ENCODE data around the gene ATP6V1C2. TPM values are rescaled to one million over a fixed set of nuclear protein-coding genes. Genes with fewer than 3 reads are reported as not detected.
A peak's percentile ranks its signal among the peaks of the same experiment; 100 is the strongest.
"Not testable (repeated sequence)": the region's sequence is repeated elsewhere in the genome, so short reads cannot be mapped to it uniquely, and the experiment has no call there.

ATP6V1C2 gene
- total and polyA plus RNA-seq, 2 donors: 0.57 to 10.6 TPM

GRCh38 chr2:10795508-10796046 lies 74.1 kb downstream of the ATP6V1C2 start:
- WGBS: 84% methylated on average over 7 of the region's 7 CpGs
- no peaks in the 10 kb centered on the region for H3K27me3 ChIP-seq (ENCODE audit: control insufficient read depth in 2 of 2, insufficient read depth in 1 of 2, low read length in 1 of 2)
- no peak overlapping the region for H3K27ac ChIP-seq (ENCODE audit: low read depth in 1 of 2, low read length in 1 of 2)
- H3K4me1 ChIP-seq (ENCODE audit: control insufficient read depth in 2 of 2, insufficient read depth in 2 of 2, low read length in 2 of 2): no peaks in the 10 kb centered on the region
- H3K9me3 ChIP-seq (ENCODE audit: control insufficient read depth in 2 of 2, insufficient read depth in 1 of 2, low read length in 1 of 2): peaks cover 0 to 1% of the 10 kb centered on the region in 2 donors
- H3K4me3 ChIP-seq (ENCODE audit: low read length in 2 of 2): no peak overlapping the region
- H3K36me3 ChIP-seq (ENCODE audit: control insufficient read depth in 2 of 2, insufficient read depth in 2 of 2, low read length in 1 of 2): peaks cover 43 to 78% of the 10 kb centered on the region in 2 donors
- no peak for DNase-seq (ENCODE audit: low read depth in 6 of 9, low spot score in 9 of 9)

DNA sequence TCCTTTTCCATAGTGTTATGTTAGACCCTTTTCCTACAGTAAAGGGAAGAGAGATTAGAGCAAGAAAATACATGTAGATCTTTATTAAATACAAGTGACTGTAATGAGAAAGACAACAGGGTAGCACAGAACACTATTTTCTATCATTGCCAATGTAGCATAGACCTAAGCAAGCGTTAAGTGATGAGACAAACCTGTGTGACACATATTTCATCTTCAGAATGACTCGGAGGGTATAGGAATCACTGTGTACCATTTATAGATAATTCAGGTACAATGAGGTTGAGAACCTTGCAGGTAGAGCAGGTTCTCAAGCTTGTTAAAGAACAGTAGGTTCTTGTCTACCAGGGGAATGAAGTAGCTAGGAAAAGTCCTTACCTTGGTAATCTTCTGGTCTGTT lies 75.3 kb downstream of the ATP6V1C2 start:
- DNase-seq (ENCODE audit: low read depth in 6 of 9, low spot score in 9 of 9): no peak
- no peaks in the 10 kb centered on the region for H3K4me1 ChIP-seq (ENCODE audit: control insufficient read depth in 2 of 2, insufficient read depth in 2 of 2, low read length in 2 of 2)
- peaks cover 44 to 78% of the 10 kb centered on the region in 2 donors for H3K36me3 ChIP-seq (ENCODE audit: control insufficient read depth in 2 of 2, insufficient read depth in 2 of 2, low read length in 1 of 2)
- no peak overlapping the region for H3K27ac ChIP-seq (ENCODE audit: low read depth in 1 of 2, low read length in 1 of 2)
- no peaks in the 10 kb centered on the region for H3K27me3 ChIP-seq (ENCODE audit: control insufficient read depth in 2 of 2, insufficient read depth in 1 of 2, low read length in 1 of 2)
- WGBS: 96% methylated on average over 2 of the region's 2 CpGs
- no peak overlapping the region for H3K4me3 ChIP-seq (ENCODE audit: low read length in 2 of 2)
- peaks cover 0 to 1% of the 10 kb centered on the region in 2 donors for H3K9me3 ChIP-seq (ENCODE audit: control insufficient read depth in 2 of 2, insufficient read depth in 1 of 2, low read length in 1 of 2)

DNA sequence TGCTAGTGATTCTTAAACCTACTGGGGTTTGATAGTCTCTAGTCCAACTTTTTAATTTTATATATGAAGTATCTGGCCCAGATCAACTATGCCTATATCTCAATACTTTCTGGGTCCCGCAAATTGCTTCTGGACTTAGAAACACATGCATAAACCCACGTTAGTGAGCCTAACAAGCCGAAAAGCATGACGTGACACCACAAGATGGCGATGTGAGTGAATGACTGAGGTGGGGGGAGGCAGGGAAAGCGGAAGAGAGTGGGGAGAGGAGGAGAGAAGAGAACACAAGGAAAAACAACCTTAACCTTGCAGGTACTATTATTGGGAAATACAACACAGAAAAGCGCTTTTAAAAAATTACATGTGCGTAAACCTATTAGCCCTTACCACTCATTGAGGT lies 77.4 kb downstream of the ATP6V1C2 start:
- DNase-seq (ENCODE audit: low read depth in 6 of 9, low spot score in 9 of 9): no peak
- no peak overlapping the region for H3K4me3 ChIP-seq (ENCODE audit: low read length in 2 of 2)
- H3K9me3 ChIP-seq (ENCODE audit: control insufficient read depth in 2 of 2, insufficient read depth in 1 of 2, low read length in 1 of 2): no peaks in the 10 kb centered on the region
- WGBS: 97% methylated on average over 8 of the region's 8 CpGs
- no peaks in the 10 kb centered on the region for H3K4me1 ChIP-seq (ENCODE audit: control insufficient read depth in 2 of 2, insufficient read depth in 2 of 2, low read length in 2 of 2)
- H3K36me3 ChIP-seq (ENCODE audit: control insufficient read depth in 2 of 2, insufficient read depth in 2 of 2, low read length in 1 of 2): peaks cover 35 to 62% of the 10 kb centered on the region in 2 donors
- no peak overlapping the region for H3K27ac ChIP-seq (ENCODE audit: low read depth in 1 of 2, low read length in 1 of 2)
- H3K27me3 ChIP-seq (ENCODE audit: control insufficient read depth in 2 of 2, insufficient read depth in 1 of 2, low read length in 1 of 2): no peaks in the 10 kb centered on the region

DNA sequence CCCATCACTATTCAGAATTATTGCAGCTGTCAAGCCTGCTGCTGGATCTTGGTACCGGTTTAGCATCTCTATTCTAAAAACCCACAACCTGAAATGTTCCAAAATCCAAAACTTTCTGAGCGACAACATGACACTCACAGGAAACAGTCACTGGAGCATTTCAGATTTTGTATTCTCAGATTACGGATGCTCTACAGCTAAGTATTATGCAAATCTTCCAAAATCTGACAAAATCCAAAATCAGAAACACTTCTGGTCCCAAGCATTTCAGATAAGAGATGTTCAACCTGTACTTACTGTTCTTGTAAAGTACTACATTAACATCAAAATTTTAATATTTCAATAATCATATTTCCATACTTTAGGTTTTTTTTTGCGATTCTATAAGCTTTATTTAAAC lies 78.7 kb downstream of the ATP6V1C2 start:
- DNase-seq (ENCODE audit: low read depth in 6 of 9, low spot score in 9 of 9): no peak
- no peak overlapping the region for H3K27ac ChIP-seq (ENCODE audit: low read depth in 1 of 2, low read length in 1 of 2)
- no peaks in the 10 kb centered on the region for H3K4me1 ChIP-seq (ENCODE audit: control insufficient read depth in 2 of 2, insufficient read depth in 2 of 2, low read length in 2 of 2)
- H3K4me3 ChIP-seq (ENCODE audit: low read length in 2 of 2): no peak overlapping the region
- no peaks in the 10 kb centered on the region for H3K9me3 ChIP-seq (ENCODE audit: control insufficient read depth in 2 of 2, insufficient read depth in 1 of 2, low read length in 1 of 2)
- H3K36me3 ChIP-seq (ENCODE audit: control insufficient read depth in 2 of 2, insufficient read depth in 2 of 2, low read length in 1 of 2): peaks cover 30 to 54% of the 10 kb centered on the region in 2 donors
- 96% methylated on average over 4 of the region's 4 CpGs for WGBS
- H3K27me3 ChIP-seq (ENCODE audit: control insufficient read depth in 2 of 2, insufficient read depth in 1 of 2, low read length in 1 of 2): no peaks in the 10 kb centered on the region

DNA sequence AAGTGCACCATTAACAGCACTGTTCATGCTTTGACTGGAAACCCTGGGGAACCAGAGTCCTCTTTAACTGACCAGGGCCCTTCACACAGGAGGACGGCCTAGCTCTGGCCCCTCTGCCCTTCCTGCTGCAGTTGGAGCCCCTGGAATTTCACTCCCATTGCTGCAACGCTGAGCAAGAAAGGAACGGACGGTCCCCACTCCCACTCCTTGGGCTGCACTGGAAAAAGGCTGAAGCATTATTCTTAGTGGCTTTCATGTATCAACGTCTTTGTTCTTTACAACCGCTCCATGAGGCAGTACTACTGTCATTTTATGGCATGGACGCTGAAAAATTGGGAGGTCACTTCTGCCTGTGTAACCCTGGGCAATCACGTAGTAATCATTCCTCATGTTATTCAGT lies 81.2 kb downstream of the ATP6V1C2 start:
- no peaks in the 10 kb centered on the region for H3K27me3 ChIP-seq (ENCODE audit: control insufficient read depth in 2 of 2, insufficient read depth in 1 of 2, low read length in 1 of 2)
- no peak overlapping the region for H3K4me3 ChIP-seq (ENCODE audit: low read length in 2 of 2)
- H3K4me1 ChIP-seq (ENCODE audit: control insufficient read depth in 2 of 2, insufficient read depth in 2 of 2, low read length in 2 of 2): no peaks in the 10 kb centered on the region
- H3K27ac ChIP-seq (ENCODE audit: low read depth in 1 of 2, low read length in 1 of 2): no peak overlapping the region
- no peaks in the 10 kb centered on the region for H3K9me3 ChIP-seq (ENCODE audit: control insufficient read depth in 2 of 2, insufficient read depth in 1 of 2, low read length in 1 of 2)
- 96% methylated on average over 8 of the region's 8 CpGs for WGBS
- H3K36me3 ChIP-seq (ENCODE audit: control insufficient read depth in 2 of 2, insufficient read depth in 2 of 2, low read length in 1 of 2): peaks cover 15 to 33% of the 10 kb centered on the region in 2 donors
- DNase-seq (ENCODE audit: low read depth in 6 of 9, low spot score in 9 of 9): no peak

DNA sequence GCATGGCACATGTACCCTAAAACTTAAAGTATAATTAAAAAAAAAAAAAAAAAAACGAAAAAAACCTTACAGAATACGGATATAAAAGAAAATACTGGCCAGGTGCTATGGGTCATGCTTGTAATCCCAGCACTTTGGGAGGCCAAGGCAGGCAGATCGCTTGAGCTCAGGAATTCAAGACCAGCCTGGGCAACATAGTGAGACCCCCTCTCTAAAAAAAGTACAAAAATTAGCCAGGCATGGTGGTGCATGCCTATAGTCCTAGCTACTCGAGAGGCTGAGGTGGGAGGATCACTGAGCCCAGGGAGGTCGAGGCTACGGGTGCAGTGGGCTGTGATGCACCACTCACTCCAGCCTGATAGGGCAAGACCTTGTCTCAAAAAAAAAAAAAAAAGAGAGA lies 84.6 kb downstream of the ATP6V1C2 start:
- 95% methylated on average over 6 of the region's 6 CpGs for WGBS
- not testable (repeated sequence) for H3K9me3 ChIP-seq (ENCODE audit: control insufficient read depth in 2 of 2, insufficient read depth in 1 of 2, low read length in 1 of 2); H3K27me3 ChIP-seq (ENCODE audit: control insufficient read depth in 2 of 2, insufficient read depth in 1 of 2, low read length in 1 of 2); DNase-seq (ENCODE audit: low read depth in 6 of 9, low spot score in 9 of 9); H3K4me3 ChIP-seq (ENCODE audit: low read length in 2 of 2); H3K4me1 ChIP-seq (ENCODE audit: control insufficient read depth in 2 of 2, insufficient read depth in 2 of 2, low read length in 2 of 2); H3K27ac ChIP-seq (ENCODE audit: low read depth in 1 of 2, low read length in 1 of 2)
- H3K36me3 ChIP-seq (ENCODE audit: control insufficient read depth in 2 of 2, insufficient read depth in 2 of 2, low read length in 1 of 2): peaks cover 9 to 18% of the 10 kb centered on the region in 2 donors

- Histone ChIP-seq H3K36me3 (ENCODE audit: control insufficient read depth in 2 of 2, insufficient read depth in 2 of 2, low read length in 1 of 2) (peaks cover 3 to 12% of the 10 kb centered on the region in 2 donors), H3K4me1 (ENCODE audit: control insufficient read depth in 2 of 2, insufficient read depth in 2 of 2, low read length in 2 of 2) (peaks cover 12 to 13% of the 10 kb centered on the region in 2 donors), H3K9me3 (ENCODE audit: control insufficient read depth in 2 of 2, insufficient read depth in 1 of 2, low read length in 1 of 2) (no peaks in the 10 kb centered on the region), H3K27ac (ENCODE audit: low read depth in 1 of 2, low read length in 1 of 2) (no peak overlapping the region), H3K27me3 (ENCODE audit: control insufficient read depth in 2 of 2, insufficient read depth in 1 of 2, low read length in 1 of 2) (no peaks in the 10 kb centered on the region), H3K4me3 (ENCODE audit: low read length in 2 of 2) (no peak overlapping the region)
- no peak for DNase-seq (ENCODE audit: low read depth in 6 of 9, low spot score in 9 of 9)
- 78% methylated on average over 3 of the region's 3 CpGs for WGBS
Observed at GRCh38 chr2:10806543-10806942, 85.1 kb downstream of the ATP6V1C2 start.

- Histone ChIP-seq H3K27ac (ENCODE audit: low read depth in 1 of 2, low read length in 1 of 2) (no peak overlapping the region), H3K4me1 (ENCODE audit: control insufficient read depth in 2 of 2, insufficient read depth in 2 of 2, low read length in 2 of 2) (peaks cover 14 to 20% of the 10 kb centered on the region in 2 donors), H3K27me3 (ENCODE audit: control insufficient read depth in 2 of 2, insufficient read depth in 1 of 2, low read length in 1 of 2) (peaks cover 0 to 5% of the 10 kb centered on the region in 2 donors), H3K36me3 (ENCODE audit: control insufficient read depth in 2 of 2, insufficient read depth in 2 of 2, low read length in 1 of 2) (peaks cover 0 to 6% of the 10 kb centered on the region in 2 donors), H3K4me3 (ENCODE audit: low read length in 2 of 2) (peak overlapping the region in 1 of 2 donors; percentile 99), H3K9me3 (ENCODE audit: control insufficient read depth in 2 of 2, insufficient read depth in 1 of 2, low read length in 1 of 2) (no peaks in the 10 kb centered on the region)
- WGBS: 80% methylated on average over 8 of the region's 8 CpGs
- DNase-seq (ENCODE audit: low read depth in 6 of 9, low spot score in 9 of 9): no peak
Observed at GRCh38 chr2:10810202-10811161, 89.1 kb downstream of the ATP6V1C2 start.

GRCh38 chr2:10811517-10811916 lies 90.1 kb downstream of the ATP6V1C2 start:
- Histone ChIP-seq H3K27me3 (ENCODE audit: control insufficient read depth in 2 of 2, insufficient read depth in 1 of 2, low read length in 1 of 2) (peaks cover 0 to 5% of the 10 kb centered on the region in 2 donors), H3K36me3 (ENCODE audit: control insufficient read depth in 2 of 2, insufficient read depth in 2 of 2, low read length in 1 of 2) (peaks cover 0 to 6% of the 10 kb centered on the region in 2 donors), H3K9me3 (ENCODE audit: control insufficient read depth in 2 of 2, insufficient read depth in 1 of 2, low read length in 1 of 2) (no peaks in the 10 kb centered on the region), H3K4me3 (ENCODE audit: low read length in 2 of 2) (peak overlapping the region; percentile 63 to 99), H3K27ac (ENCODE audit: low read depth in 1 of 2, low read length in 1 of 2) (no peak overlapping the region), H3K4me1 (ENCODE audit: control insufficient read depth in 2 of 2, insufficient read depth in 2 of 2, low read length in 2 of 2) (peaks cover 14 to 20% of the 10 kb centered on the region in 2 donors)
- 25% methylated on average over 14 of the region's 14 CpGs for WGBS
- DNase-seq (ENCODE audit: low read depth in 6 of 9, low spot score in 9 of 9): no peak
